Vagina (tissue), 2 donors: Measurements from ENCODE around the gene FOXN3.

ENCODE experiments used
- CTCF ChIP-seq, 3 experiments: fragments of 450-650 bp in 2 of 3; fragments of 200-600 bp in 1 of 3; sonication (generic) in 1 of 3; IDR thresholded peaks; one replicate each; pipeline ENCODE4 v1.5.1; 2017 to 2019; ENCODE audit warnings: antibody characterized with exemption in 3 of 3, mild to moderate bottlenecking in 2 of 3, moderate library complexity in 2 of 3
- POLR2A ChIP-seq, 2 donors: fragments of 450-650 bp; IDR thresholded peaks; one replicate each; pipeline ENCODE4 v1.6.1; 2017; ENCODE audit warnings: antibody characterized with exemption in 2 of 2, mild to moderate bottlenecking in 2 of 2, moderate library complexity in 2 of 2
- POLR2AphosphoS5 ChIP-seq, 2 donors: sonication (generic); formaldehyde crosslinking; IDR thresholded peaks; one replicate each; pipeline ENCODE4 v1.9.0; 2017; ENCODE audit warnings: antibody characterized with exemption in 2 of 2, mild to moderate bottlenecking in 2 of 2, low read depth in 1 of 2; ENCODE audit not compliant: insufficient read depth in 1 of 2

GRCh38 chr14:89117012-89117411 is 300.0 kb downstream of the FOXN3 start:
- TF ChIP-seq POLR2AphosphoS5 (IDR thresholded peaks at IDR 0.05; ENCODE audit: insufficient read depth in 1 of 2, low read depth in 1 of 2) (no peak), CTCF (IDR thresholded peaks at IDR 0.05) (no peak), POLR2A (IDR thresholded peaks at IDR 0.05) (no peak)
